ENCODE results near the gene NTSR2. TPM values are rescaled to one million over a fixed set of nuclear protein-coding genes. Genes with fewer than 3 reads are reported as not detected.

NTSR2 gene
- total RNA-seq, 1 donor from 2014 or later, result not detected

DNA sequence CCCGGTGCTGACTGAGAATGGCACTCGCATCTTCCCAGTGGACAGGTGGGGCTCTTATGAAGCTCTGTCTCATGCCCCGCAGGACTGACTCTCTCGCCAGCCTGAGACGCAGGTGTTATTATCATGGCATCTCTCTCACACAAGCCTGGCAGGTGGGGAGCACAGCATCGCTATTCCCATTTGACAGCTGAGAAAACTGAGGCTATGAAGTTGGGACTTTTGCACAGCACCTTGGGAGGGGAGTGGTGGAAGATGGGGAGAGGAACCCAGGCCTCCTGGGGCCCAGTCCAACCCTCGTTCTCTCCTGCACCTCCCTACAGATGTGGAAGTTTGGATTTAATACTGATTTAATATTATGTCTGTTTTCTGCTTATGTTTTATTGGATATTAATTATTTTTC, 9.0 kb upstream of the NTSR2 start:
- no peaks in the 10 kb centered on the region for H3K9me3 ChIP-seq
- ATAC-seq (no peak), DNase-seq (peak; percentile 25)
- no peaks in the 10 kb centered on the region for H3K36me3 ChIP-seq
- H3K27ac ChIP-seq, result no peak overlapping the region
- TF ChIP-seq, protein P1, sequence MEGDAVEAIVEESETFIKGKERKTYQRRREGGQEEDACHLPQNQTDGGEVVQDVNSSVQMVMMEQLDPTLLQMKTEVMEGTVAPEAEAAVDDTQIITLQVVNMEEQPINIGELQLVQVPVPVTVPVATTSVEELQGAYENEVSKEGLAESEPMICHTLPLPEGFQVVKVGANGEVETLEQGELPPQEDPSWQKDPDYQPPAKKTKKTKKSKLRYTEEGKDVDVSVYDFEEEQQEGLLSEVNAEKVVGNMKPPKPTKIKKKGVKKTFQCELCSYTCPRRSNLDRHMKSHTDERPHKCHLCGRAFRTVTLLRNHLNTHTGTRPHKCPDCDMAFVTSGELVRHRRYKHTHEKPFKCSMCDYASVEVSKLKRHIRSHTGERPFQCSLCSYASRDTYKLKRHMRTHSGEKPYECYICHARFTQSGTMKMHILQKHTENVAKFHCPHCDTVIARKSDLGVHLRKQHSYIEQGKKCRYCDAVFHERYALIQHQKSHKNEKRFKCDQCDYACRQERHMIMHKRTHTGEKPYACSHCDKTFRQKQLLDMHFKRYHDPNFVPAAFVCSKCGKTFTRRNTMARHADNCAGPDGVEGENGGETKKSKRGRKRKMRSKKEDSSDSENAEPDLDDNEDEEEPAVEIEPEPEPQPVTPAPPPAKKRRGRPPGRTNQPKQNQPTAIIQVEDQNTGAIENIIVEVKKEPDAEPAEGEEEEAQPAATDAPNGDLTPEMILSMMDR (IDR thresholded peaks at IDR 0.05), result no peak
- H3K4me3 ChIP-seq, result no peak overlapping the region
- peaks cover 30% of the 10 kb centered on the region for H3K27me3 ChIP-seq
- H3K4me1 ChIP-seq, result no peaks in the 10 kb centered on the region
- intact Hi-C loops (cut with DNase I), result no loop called here

DNA sequence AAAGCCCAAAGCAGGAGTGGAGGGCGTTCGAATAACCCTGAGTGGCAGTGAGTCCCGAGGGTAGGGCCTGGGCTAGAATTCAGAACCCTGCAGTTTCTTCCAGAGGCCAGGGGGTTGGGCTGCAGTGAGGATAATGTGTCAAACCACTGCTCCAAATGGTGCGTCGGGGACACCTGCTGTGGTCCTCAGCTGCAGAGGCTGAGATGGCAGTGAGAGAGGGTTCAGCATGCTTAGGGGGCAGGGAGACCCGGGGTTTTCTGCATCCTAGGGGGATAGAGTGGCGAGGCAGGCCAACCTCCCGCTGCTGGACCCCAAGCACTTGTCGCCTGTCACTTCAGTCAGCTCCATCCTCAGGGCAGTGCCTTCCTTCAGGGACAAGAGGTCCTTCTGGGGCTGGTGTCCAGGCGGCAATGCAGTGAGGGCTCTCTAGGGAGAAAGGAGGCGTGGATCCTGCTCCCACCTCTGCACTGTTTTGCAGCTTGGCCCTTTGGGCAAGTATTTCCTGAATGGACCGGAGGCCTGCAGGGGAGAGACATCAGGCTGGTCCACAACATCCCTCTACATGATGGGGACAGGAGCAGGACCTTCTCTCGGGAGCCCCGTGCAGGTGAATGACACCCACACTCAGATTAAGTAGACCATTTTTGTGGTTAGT, 8.4 kb upstream of the NTSR2 start:
- no peak for ATAC-seq
- Histone ChIP-seq H3K27ac (no peak overlapping the region), H3K27me3 (peaks cover 31% of the 10 kb centered on the region), H3K4me3 (no peak overlapping the region), H3K4me1 (no peaks in the 10 kb centered on the region), H3K9me3 (no peaks in the 10 kb centered on the region), H3K36me3 (no peaks in the 10 kb centered on the region)
- intact Hi-C loops (cut with DNase I), result no loop called here
- TF ChIP-seq, protein P1 (IDR thresholded peaks at IDR 0.05), result no peak
- peak; percentile 44 for DNase-seq

DNA sequence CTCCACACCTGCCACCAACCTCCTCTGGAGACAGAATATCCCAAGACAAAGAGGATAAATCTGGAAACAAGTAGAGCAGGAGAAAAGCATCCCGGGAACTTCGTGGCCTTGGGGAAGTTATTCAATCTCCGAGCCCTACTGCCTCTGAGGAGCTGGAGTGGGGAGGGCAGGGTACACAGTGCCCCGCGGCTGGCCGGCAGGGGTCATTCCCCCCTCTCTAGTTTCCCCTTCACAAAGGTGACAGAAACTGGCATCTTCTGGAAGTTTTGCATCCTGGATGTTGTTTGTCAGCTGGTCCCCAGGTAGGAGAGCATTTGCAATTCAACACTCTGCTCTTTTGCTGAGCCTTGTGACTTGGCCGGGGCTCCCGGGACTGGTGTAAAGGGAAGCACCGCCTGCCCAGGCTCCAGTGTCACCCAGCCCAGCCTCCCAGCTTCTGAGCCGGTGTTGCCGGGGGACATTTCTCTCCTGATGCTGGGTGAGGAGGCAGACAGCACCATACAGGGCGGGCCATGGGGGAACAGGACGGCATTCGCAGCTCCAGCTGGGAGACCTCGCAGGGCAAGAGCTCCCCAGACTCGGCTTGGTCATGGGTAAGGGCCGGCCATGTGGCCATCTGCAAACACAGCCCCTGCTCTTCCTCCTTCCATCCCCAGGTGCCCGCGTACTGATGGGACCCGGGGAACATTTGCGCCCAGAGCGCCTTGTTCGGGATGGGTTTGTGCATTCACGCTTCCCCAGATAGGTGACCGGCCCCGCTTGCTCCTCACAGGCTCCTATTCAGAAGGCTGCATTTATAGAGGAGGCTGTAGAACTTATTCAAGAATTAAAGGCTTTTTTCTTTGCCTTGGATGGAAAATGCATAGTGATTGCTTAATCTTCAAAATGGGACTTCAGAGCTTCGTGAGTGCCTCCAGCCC, 7.4 kb upstream of the NTSR2 start:
- intact Hi-C loops (cut with DNase I), result no loop called here
- no peak overlapping the region for H3K27ac ChIP-seq
- no peaks in the 10 kb centered on the region for H3K36me3 ChIP-seq
- H3K4me1 ChIP-seq, result no peaks in the 10 kb centered on the region
- TF ChIP-seq, protein P1 (IDR thresholded peaks at IDR 0.05), result no peak
- peaks cover 32% of the 10 kb centered on the region for H3K27me3 ChIP-seq
- no peak overlapping the region for H3K4me3 ChIP-seq
- DNase-seq (peak; percentile 57), ATAC-seq (peak; percentile 24)
- H3K9me3 ChIP-seq, result no peaks in the 10 kb centered on the region

DNA sequence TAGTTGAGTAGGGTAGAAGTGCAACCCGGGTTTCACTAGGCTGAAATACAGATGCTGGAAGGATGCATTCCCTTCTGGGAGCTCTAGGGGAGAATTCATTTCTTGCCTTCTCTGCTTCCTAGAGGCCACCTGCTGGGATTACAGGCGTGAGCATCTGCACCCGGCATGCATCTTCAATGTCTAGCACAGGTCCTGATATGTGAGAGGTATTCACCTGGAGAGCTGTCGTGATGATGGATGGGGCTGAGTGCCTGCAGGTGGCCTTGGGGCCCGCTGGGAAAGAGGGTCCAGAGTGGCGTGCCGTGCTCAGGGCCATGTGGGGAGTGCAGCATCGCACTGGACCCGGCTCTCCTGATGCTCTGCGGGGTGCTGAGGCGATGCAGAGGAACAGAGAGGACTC, 6.6 kb upstream of the NTSR2 start:
- ATAC-seq (no peak), DNase-seq (peak; percentile 51)
- H3K9me3 ChIP-seq, result no peaks in the 10 kb centered on the region
- H3K27ac ChIP-seq, result no peak overlapping the region
- peaks cover 36% of the 10 kb centered on the region for H3K27me3 ChIP-seq
- intact Hi-C loops (cut with DNase I), result no loop called here
- TF ChIP-seq, protein P1 (IDR thresholded peaks at IDR 0.05), result no peak
- H3K36me3 ChIP-seq, result no peaks in the 10 kb centered on the region
- no peaks in the 10 kb centered on the region for H3K4me1 ChIP-seq
- H3K4me3 ChIP-seq, result no peak overlapping the region

DNA sequence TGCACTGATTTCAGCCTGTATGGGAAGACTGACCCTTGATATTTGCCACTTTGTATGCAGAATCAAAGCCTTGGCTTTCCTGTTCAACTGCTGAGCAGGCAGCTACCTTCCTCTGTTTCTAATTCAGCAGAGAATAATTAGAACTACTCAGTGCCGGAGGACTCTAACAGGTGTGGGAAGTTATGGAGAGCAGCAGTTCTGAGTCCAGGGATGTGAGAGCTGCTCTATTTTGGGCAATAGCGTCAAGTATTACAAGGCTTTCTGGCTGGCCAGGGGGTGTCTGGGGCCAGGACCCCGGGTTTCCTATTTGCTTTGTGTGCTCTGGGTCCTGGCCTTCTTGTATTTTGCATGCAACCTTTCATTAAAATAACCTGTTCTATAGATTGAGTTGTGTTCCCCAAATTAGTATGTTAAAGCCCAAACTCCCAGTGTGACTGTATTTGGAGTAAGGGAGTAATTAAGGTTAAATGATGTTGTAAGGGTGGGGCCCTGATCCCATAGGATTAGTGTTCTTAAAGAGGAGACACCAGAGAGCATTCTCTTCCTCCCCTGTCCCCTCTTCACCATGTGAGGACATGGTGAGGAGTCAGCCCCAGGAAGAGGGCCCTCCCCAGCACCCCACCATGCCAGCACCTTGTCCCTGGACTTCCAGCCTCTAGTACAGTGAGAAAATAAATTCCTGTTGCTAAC, 5.6 kb upstream of the NTSR2 start:
- H3K27me3 ChIP-seq, result peaks cover 43% of the 10 kb centered on the region
- H3K36me3 ChIP-seq, result no peaks in the 10 kb centered on the region
- TF ChIP-seq, protein P1 (IDR thresholded peaks at IDR 0.05), result no peak
- no peak for ATAC-seq
- H3K27ac ChIP-seq, result no peak overlapping the region
- no peaks in the 10 kb centered on the region for H3K4me1 ChIP-seq
- DNase-seq, result no peak
- no peak overlapping the region for H3K4me3 ChIP-seq
- H3K9me3 ChIP-seq, result no peaks in the 10 kb centered on the region
- intact Hi-C loops (cut with DNase I), result no loop called here
